HG02938 (cell line): Measurements from ENCODE around the gene INPP5E.
"Not testable (repeated sequence)": the region's sequence is repeated elsewhere in the genome, so short reads cannot be mapped to it uniquely, and the experiment has no call there.

ENCODE experiments used
- ATAC-seq: cut with Tn5 transposase; IDR thresholded peaks from one replicate; pipeline ENCODE4 v1.9.1; 2021; ENCODE audit warnings: mild to moderate bottlenecking, moderate library complexity; ENCODE audit not compliant: unreplicated experiment

INPP5E gene

DNA sequence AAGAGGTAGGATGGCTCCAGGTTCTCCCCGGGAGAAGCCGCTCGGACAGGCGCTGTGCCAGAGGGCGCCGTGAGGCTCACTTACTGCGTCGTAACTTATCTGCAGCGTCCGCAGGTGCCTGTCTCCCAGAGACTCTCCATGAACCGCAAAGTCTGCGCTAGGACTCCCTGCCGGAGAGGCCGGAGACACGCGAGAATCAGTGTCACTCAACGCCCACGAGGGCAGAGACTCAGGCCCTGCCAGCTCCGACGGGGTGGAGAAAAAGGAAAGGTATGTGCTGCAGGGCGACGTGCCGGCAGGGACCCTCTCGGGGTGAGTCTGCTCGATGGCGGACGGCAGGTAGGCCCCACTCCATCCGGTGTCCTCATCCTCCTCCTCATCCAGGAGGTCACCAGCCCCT lies 32.6 kb downstream of the INPP5E start:
- ATAC-seq: not testable (repeated sequence)

DNA sequence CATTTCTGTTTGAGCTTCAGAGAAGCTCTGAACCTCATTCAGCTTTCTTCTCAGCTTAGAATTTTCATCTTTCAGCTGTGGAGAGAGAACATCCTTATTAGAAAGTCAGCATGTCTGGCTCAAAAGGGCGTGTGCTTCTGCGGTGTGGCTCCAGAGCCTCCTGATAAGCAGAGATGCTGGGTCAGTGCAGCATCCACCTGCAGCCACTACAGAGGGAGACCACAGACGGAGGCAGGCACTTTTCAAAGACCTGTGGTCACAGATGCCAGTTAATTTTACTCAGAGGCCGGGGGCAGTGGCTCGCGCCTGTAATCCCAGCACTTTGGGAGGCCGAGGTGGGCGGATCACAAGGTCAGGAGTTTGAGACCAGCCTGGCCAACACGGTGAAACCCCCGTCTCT lies 33.7 kb downstream of the INPP5E start:
- not testable (repeated sequence) for ATAC-seq

DNA sequence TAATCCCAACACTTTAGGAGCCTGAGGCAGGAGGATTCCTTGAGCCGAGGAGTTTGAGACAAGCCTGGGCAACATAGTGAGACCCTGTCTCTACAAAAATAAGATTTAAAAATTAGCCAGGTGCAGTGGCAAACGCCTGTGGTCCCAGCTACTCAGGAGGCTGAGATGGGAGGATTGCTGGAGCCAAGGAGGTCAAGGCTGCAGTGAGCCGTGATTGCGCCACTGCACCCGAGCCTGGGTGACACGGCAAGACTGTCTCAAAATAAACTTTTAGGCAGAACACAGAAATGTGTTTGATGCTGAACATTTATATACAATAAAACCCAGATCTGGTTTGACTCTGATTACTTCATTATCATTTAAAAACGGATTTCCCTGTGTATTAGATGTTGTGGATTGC lies 34.2 kb downstream of the INPP5E start:
- ATAC-seq: no peak

DNA sequence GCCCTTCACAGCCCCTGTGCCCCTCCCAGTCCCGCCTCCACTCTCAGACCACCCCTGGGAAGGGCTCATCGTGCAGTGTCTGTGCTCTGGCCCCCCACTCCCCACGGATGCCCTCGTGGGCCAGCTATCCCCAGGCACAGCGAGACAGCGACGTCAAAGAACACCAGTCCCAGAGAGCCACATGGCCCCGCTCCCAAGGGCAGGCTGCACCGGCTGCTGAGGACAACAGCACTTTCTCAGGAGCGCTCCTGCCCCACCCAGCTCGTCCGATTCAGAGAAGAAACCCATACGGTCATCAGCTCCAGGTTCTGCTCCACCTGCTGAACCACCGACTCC lies 34.9 kb downstream of the INPP5E start:
- ATAC-seq: no peak

DNA sequence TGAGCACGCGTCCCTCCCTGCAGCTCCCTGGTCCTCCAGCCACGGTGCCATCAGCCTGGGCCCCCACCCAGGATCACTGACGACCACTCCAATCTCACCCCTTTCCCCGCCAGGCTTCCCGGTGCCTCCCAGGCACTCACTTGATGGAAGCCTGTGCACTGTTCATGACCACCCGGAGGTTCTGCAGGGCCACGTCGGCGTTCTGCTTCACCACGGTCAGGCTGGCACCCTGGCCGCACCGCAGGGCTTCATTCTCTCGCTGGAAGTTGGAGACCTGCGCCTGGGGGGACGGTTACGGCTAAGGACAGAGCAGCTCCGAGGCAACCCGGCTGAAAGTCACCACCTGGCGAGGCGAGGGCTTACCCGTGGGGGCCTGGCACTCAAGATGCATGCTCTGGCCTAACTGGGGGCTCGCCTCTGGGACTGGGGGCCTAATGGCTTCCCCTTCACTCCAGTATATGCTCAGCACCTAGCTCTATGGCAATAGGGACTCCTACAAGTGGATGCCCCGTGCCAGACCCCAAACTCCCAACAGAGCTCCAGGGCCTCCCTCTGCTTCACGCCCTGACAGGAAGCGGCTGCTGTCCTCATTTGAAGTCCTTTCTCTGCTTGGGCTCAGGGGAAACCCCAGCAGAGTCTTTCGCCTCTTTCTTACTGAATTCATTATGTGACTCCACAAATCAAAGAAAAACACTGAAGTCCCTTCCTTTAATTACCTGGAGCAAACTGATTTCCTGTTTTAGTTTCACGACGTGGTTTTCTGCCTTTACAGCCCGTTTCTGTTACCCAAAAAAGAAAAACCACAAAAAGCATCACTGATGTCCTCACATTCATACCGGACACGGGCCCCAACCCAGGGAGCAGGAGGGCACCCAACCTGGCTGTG lies 35.5 kb downstream of the INPP5E start:
- no peak for ATAC-seq

DNA sequence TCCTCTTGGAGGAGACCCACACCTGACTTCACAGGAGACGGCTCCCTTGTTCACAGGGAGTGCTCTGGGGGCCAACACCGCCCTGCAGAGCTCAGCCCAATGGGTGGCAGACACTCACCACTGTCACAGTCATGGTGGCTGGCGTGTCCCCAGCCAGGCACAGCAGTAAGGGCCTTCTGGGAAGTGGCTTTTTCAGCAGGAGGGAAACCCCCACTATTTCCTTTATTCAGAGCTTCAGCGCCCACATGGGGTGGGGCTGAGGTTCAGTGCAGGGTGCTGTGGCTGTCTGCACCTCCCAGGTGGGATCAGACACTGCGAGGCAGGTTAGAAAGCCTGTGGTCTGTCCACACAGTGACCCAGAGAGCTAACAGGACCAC lies 36.1 kb downstream of the INPP5E start:
- no peak for ATAC-seq

DNA sequence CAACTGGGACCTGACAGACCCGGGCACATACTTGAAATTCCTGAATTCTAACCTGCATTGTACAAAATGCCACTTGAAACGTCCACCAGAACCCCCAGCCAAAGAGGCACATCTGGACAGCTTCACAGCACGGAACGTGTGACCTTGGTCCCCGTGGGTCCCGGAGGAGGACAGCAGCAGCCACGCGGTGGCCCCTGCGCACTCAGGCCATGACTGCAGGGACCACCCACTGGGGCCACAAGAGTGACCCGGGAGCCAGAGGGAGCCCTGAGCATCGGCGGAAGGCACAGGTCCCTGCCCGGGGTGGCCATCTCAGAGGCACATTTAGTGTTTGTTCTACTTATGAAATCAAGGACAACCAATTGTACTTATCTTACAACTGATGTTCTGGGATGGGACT lies 37.6 kb downstream of the INPP5E start:
- no peak for ATAC-seq

DNA sequence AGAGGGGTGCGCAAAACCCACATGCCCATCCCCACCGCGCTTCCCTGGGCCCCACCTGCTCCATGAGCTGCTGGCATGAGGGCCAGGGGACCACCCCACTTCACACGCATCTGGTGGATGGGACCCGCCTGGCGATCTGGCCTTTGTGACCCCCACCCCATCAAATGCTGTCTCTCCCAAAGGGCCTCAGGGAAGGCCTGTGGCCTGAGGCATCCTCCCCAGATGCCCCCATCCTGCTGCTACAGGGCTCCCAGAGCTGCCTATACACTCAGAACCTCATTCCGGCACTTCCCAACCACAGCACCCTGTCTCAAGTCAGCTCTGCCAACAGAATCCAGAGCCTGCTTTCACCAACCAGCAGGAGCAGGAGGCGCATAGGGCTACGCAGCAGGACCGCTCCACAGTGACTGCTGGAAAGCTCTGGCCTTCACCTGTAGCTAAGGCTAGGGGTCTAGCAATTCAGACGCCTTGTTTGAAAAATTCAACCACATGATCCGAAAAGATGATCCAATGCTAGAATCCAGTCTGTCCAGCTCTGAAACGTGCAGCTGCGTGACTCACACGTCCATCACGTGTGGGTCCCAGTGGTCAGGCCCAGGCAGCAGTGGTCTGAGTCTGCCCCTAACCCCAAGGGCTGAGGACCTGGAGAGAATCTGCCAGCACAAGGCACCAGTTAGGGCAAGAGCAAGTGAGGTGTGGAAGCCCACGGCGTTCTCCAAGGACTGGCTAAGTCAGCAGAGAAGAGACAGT lies 38.3 kb downstream of the INPP5E start:
- no peak for ATAC-seq

DNA sequence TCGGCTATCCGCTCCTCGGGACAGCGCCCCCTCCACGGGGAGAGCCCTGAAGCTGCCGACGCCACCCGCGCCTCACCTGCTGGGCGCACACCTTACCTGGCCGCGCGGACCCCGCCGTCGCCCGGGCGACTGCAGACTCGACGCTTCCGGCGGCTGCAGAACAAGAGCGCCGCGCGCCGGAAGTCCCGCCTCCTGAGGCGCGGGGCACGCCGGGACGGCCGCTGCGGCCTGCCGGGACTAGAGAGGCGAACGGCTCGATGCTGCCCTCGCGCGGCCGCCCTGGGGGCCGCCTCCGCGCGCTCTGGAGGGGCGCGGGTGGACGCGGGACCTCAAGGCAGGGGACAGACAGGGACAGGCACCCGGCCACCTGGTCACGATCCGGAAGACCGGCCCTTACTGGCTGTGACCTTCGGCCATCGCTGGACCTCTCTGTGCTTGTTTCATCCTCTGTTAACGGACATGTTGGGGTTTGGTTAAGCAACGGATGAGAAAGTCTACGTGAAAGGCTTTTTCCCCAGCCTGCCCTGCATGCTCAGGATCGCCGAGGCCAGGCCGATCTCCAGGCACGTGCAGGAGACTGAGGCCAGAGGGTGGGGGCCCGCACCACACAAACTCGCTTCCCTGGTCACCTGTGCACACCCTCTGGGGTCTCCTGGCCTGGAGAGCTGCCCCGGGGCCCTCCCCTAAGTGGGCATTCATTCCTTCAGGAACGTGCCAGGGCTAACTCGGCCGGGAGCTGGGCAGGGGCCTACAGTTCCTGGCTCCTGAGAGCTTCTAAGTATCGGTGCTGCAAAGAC lies 39.4 kb downstream of the INPP5E start, which contains the start of gene SNAPC4:
SNAPC4 (minus strand) TSS at position 133 of the 797 bp plus-strand sequence. CDS start 1,742 bp downstream, outside the sequence.
- peak; percentile 58 for ATAC-seq

DNA sequence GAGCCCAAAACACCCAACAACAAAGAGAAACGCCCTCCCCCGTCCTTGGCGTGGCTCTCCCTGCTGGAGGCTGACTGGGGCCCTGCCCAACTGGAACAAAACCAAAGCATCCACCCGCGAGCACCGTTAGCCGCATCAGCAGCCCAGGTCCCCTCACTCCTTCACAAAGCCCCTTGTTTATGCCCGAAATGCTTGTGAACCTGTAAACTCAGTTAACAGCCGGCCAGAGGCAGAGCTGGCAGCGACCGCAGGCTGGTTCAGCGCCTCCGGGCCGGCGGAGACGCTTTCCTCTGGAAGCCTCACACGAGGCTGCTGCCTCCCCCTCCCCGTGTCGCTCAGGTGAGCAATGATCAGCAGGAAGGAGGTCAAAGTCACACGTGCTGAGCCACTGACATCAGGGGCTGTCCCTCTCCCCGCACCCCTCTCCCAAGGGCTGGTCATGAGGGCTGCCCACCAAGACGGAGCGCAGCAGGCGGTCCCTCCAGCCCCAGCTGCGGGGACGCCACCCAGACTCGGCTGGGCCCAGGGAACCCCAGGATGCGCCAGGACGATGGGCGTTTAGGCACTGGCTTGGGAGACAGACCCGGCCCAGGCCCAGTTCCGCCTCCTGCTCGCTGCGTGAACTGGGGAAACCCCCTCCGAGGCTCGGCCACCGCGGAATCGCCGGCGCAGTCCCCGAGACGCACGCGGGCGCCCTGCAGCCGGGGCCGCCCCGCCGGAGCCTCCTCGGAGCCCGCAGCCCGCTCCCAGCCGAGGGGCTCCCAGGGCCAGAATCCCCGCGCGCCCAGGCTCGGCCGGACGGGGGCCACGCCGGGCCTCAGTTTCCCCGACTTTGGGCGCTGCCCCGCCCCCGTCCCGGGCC lies 40.2 kb downstream of the INPP5E start:
- ATAC-seq: no peak

DNA sequence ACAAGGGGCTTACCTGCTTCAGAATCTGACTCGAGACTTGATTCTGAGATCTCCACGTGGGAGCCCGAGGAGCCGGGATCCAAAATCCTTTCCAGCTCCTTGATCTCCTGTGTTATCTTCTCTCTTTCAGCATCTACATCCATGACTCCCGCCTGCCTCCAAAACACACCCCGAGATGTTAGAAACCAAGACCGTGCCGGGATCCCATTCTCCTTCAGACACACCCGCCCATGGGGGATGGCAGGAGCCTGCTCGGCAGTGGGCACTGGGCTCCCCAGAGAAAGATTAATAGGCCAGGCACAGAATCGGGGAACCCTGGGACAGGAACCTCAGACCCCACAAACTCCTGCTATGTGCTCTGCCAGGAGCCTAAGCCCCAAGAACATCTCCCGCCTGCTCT lies 41.4 kb downstream of the INPP5E start:
- no peak for ATAC-seq

DNA sequence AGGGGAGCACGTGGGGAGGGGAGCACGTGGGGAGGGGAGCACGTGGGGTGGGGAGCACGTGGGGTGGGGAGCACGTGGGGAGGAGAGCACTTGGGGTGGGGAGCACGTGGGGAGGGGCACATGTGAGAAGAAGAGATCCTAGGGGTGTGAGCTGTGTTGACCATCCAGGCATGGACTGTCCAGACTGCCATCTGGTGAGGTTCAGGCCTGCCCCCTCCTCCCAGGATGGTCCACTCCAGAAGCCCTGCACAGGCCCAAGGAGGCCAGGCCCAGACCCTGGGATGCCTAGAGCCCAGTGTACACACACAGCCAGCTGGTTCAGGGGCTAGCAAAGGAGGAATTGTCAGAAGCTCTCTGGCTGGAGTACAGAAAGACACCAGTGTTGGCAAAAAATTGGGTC lies 42.0 kb downstream of the INPP5E start:
- ATAC-seq: no peak

DNA sequence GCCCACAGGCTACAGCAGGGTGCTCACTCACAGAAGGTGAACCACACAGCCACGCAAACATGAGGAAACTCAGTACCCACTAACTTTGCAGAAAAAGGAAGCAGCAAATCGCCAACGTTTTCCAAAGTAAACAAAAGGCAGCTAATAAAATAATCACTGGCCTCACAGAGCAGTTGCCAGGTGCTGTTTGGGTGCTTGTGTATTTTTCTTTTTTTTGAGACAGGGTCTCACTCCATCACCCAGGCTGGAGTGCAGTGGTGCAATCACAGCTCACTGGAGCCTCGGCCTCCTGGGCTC lies 43.5 kb downstream of the INPP5E start:
- ATAC-seq: no peak

DNA sequence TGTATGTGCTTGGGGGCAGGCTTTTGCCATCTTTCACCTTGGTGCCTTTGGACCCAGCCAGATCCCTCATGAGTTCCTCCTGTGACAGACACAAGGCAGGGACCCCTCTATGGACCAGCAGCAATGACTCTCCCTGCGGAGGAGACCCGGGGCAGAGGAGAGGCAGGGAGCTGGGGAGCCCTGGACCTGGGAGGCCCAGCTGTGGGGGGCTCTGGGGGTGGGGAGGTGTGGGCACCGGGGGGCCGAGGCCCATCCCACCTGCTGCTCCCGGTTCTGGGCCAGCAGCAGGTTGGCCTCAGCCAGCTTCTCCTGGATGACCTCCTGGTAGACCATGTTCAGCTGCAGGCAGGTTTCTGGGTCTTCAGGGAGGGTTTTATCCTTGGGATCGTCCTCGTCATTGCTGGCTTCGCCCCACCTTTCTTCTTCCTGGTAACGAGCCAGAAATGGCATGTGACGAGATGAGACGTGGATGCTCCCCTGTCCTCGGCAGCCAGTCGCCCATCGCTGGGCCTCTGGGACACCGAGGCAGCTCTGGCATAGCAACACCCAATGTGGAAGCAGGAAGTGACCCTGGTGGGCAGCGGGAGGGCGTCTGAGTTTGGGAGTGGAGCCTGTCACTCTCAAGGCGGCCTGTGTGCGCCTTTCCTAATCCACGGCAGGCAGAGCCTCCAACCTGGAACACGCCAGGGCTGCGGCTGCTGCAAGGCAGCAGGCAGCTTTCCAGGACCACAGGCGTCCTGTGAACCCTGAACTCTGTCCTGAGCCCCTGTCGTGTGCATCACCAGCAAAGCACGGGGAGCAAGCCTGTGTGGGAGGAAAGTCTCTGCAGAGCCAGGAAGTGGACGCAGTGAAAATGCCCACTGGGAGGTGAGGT lies 44.1 kb downstream of the INPP5E start:
- ATAC-seq: no peak

DNA sequence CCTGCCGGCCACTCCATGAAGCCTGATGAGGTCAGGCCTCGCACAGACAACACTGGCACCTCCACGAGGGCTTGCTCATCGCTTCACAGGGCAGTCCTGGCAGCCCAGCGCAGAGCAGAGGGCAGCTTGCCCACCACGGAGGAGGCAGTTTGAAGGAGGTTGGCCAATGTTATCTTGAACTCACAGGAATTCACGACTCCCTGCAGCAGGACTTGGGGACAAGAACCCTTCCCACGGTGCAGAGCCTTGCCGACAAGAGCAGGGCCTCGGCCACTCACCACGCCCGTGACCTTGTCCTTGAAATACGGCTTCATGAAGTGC lies 44.7 kb downstream of the INPP5E start:
- ATAC-seq: no peak

DNA sequence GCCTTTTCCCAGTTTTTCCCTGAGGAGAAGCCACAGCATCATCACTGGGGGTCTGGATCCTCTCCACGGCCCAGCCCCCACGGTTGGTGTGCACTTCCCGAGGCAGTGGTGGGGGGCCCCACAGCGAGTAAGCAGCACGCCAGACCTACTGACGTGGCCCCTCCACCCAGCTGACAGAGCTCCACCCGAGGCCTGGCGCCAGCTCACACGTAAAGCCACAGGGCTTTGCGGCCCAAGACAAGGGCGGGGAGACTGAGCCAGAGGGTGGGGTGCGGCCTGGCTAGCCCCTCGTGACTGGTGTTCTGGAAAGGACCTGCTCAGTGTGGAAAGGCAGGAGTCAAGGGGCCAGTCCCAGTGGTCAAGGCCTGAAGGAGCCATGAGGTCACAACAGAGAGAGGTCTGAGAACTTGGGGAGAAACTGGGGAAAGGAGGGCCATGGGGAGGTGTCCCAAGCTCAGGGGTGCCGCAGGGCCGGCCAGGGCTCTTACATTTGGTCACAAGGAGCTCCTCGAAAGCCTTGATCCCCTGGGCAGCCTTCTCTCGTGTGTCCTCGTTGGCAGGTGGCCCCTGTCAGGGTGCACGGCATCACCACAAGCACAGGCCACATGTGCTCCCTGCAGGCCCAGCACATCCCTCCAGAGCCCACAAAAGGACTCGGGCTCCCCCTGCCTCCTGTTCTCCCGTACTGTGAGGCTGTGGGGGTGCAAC lies 45.2 kb downstream of the INPP5E start:
- ATAC-seq: no peak

DNA sequence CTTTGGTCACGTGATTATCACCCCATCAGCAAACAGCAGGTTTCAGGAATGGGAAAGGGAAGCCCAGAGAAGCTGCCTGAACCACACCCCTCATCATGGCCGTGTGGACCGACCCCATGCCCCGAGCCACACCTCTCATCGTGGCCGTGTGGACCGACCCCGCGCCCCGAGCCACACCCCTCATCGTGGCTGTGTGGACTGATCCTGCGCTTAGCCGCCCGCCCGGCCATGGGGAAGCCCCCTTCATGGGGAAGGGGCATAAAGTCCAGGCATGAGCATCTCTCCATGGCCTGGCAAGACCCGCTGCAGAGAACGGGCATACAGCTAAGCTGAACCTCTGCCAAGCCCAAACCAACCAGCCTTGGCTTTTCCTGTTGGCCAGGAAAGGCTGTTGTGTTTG lies 46.1 kb downstream of the INPP5E start:
- no peak for ATAC-seq

DNA sequence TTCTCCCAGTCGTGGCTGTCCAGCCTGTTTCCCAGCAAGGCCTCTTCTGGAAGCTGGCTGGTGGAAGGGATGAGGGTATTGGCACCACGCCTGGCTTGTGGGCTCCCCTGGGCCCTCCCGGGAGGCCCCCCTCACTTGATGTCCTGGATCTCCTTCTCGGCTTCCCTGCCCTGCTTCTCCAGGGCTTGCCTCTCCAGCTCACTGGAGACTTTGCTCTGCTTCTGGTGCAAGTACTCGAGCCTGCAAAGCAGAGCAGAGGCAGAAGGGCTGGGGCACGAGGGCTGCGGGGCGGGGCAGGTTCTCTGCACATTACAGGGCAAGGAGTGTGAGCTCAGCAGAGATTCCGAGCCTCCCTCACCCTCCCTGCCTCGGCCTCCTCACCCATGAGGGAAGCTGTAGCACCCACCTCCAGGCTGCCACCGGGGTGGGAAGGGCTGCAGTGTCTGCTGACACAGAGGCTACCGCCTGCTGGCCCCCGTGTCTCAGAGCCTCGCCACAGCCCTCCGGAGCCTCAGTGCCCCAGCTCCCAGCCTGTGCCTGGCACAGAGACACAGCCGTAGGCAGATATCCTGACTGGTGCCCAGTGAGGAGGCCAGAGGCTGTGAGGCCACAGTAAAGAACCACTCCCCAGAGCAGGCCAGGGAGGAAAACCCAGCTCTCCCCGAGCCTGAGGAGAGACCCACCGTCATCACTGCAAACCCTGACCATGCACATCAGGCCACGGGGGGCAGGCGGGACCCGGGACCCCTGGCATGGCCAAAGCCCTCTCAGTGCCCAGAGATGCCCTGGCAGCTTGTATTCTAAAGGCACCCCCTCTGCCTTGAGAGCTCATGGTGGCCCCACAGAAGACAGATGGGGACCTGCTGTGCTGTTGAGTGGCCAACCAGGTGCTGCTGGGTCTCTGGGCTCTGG lies 46.9 kb downstream of the INPP5E start:
- ATAC-seq: no peak
